Measurements from ENCODE around the gene ADAMTS17.

Gene ADAMTS17

GRCh38 chr15:100113351-100114080 lies 228.3 kb downstream of the ADAMTS17 start:
- Histone ChIP-seq H3K4me1 (ENCODE audit: insufficient read depth, low read length) (0 out of 2 replicates have a peak, but pooled peaks cover 9% of the 10 kb centered on the region), H4K20me1 (ENCODE audit: insufficient read depth, low read length) (peaks cover 5% of the 10 kb centered on the region; the same call in 1 of the 2 replicates), H3K36me3 (ENCODE audit: insufficient read depth, low read length) (peaks cover 95% of the 10 kb centered on the region), H2AFZ (ENCODE audit: low read depth, low read length) (no peak overlapping the region), H3K4me3 (ENCODE audit: low read depth in 1 of 2, low read length in 2 of 2) (no peak overlapping the region), H3K27ac (ENCODE audit: low read length) (0 out of 2 replicates have a peak overlapping the region, but pooled peaks have one; percentile 18), H3K79me2 (ENCODE audit: insufficient read depth, low read length) (no peaks in the 10 kb centered on the region), H3K9me3 (ENCODE audit: insufficient read depth, low read length, severe bottlenecking) (no peaks in the 10 kb centered on the region), H3K27me3 (ENCODE audit: insufficient read depth, low read length, poor library complexity) (no peaks in the 10 kb centered on the region), H3K4me2 (ENCODE audit: insufficient read depth, low read length) (no peak overlapping the region), H3K9ac (ENCODE audit: low read depth, low read length) (no peak overlapping the region)
- TF ChIP-seq CTCF (IDR thresholded peaks at IDR 0.05; ENCODE audit: borderline replicate concordance, extremely low read depth, low read length, poor library complexity, severe bottlenecking) (no peak), EZH2 (IDR thresholded peaks at IDR 0.05; ENCODE audit: borderline replicate concordance, low read depth, low read length, severe bottlenecking) (no peak)
- DNase-seq (no peak), ATAC-seq (ENCODE audit: insufficient read depth, low read depth) (no peak)

- Histone ChIP-seq H3K4me3 (ENCODE audit: low read depth in 1 of 2, low read length in 2 of 2) (no peak overlapping the region), H3K4me2 (ENCODE audit: insufficient read depth, low read length) (no peak overlapping the region), H3K9me3 (ENCODE audit: insufficient read depth, low read length, severe bottlenecking) (no peaks in the 10 kb centered on the region), H3K9ac (ENCODE audit: low read depth, low read length) (no peak overlapping the region), H3K36me3 (ENCODE audit: insufficient read depth, low read length) (peaks cover 95% of the 10 kb centered on the region), H3K4me1 (ENCODE audit: insufficient read depth, low read length) (0 out of 2 replicates have a peak, but pooled peaks cover 8% of the 10 kb centered on the region), H3K79me2 (ENCODE audit: insufficient read depth, low read length) (no peaks in the 10 kb centered on the region), H3K27ac (ENCODE audit: low read length) (peak overlapping the region; percentile 18; the same call in 1 of the 2 replicates), H2AFZ (ENCODE audit: low read depth, low read length) (no peak overlapping the region), H3K27me3 (ENCODE audit: insufficient read depth, low read length, poor library complexity) (no peaks in the 10 kb centered on the region), H4K20me1 (ENCODE audit: insufficient read depth, low read length) (peaks cover 5% of the 10 kb centered on the region; the same call in 1 of the 2 replicates)
- no peak for ATAC-seq (ENCODE audit: insufficient read depth, low read depth)
- no peak for TF ChIP-seq CTCF (IDR thresholded peaks at IDR 0.05; ENCODE audit: borderline replicate concordance, extremely low read depth, low read length, poor library complexity, severe bottlenecking)
- no peak for DNase-seq
Measured at GRCh38 chr15:100112636-100113305, 229.0 kb downstream of the ADAMTS17 start.

GRCh38 chr15:100112061-100112420 lies 229.7 kb downstream of the ADAMTS17 start:
- H2AFZ ChIP-seq (ENCODE audit: low read depth, low read length): no peak overlapping the region
- H3K4me2 ChIP-seq (ENCODE audit: insufficient read depth, low read length): no peak overlapping the region
- TF ChIP-seq EZH2 (IDR thresholded peaks at IDR 0.05; ENCODE audit: borderline replicate concordance, low read depth, low read length, severe bottlenecking) (no peak), CTCF (IDR thresholded peaks at IDR 0.05; ENCODE audit: borderline replicate concordance, extremely low read depth, low read length, poor library complexity, severe bottlenecking) (no peak)
- peaks cover 5% of the 10 kb centered on the region; the same call in 1 of the 2 replicates for H4K20me1 ChIP-seq (ENCODE audit: insufficient read depth, low read length)
- H3K36me3 ChIP-seq (ENCODE audit: insufficient read depth, low read length): peaks cover 95% of the 10 kb centered on the region
- H3K9me3 ChIP-seq (ENCODE audit: insufficient read depth, low read length, severe bottlenecking): no peaks in the 10 kb centered on the region
- H3K27ac ChIP-seq (ENCODE audit: low read length): peak overlapping the region; percentile 44; the same call in 1 of the 2 replicates
- H3K79me2 ChIP-seq (ENCODE audit: insufficient read depth, low read length): no peaks in the 10 kb centered on the region
- no peak overlapping the region for H3K9ac ChIP-seq (ENCODE audit: low read depth, low read length)
- no peak for ATAC-seq (ENCODE audit: insufficient read depth, low read depth)
- no peaks in the 10 kb centered on the region for H3K27me3 ChIP-seq (ENCODE audit: insufficient read depth, low read length, poor library complexity)
- no peak for DNase-seq
- H3K4me1 ChIP-seq (ENCODE audit: insufficient read depth, low read length): 0 out of 2 replicates have a peak, but pooled peaks cover 4% of the 10 kb centered on the region
- no peak overlapping the region for H3K4me3 ChIP-seq (ENCODE audit: low read depth in 1 of 2, low read length in 2 of 2)
